ENCODE data around the gene RNF121. TPM values are rescaled to one million over a fixed set of nuclear protein-coding genes. Genes with fewer than 3 reads are reported as not detected.
A peak's percentile ranks its signal among the peaks of the same experiment; 100 is the strongest.

The RNF121 gene
- total and polyA plus RNA-seq, 2 of the 13 experiments (the other 11 are each of a cell fraction or from before 2014, with no cell fraction given), result 28.6 to 44.3 TPM

DNA sequence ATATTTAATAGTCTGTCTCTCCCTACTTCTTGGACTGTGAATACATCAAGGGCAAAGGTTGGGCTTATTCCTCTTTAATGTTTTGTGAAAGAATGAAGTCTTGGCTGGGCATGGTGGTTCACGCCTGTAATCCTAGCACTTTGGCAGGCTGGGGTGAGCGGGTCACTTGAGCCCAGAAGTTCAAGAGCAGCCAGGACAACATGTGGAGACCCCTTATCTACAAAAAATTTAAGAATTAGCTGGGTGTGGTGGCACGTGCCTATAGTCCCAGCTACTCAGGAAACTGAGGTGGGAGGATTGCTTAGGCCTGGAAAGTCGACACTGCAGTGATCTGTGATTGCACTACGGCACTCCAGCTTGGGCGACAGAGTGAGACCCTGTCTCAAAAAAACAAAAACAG lies 20.2 kb downstream of the RNF121 start:
- in situ Hi-C loops (cut with HindIII; ENCODE audit: extremely low pct_ligation_motif_present, low pct_unique_long_range_greater_than_20kb), result no loop called here
- ChIA-PET CTCF (ENCODE audit: low intra/inter-chr PET ratio, low total read pairs) (no interaction called here), POLR2A (interaction anchor here (0.5 to 2.2 kb wide), 8 partner anchors 11 to 153 kb away, joined by 3 to 24 read pairs (median 4); partner anchors contain the start of genes RNF121 and XNDC1N)
- Histone ChIP-seq H3K36me3 (replicated peaks in 1 of 2; ENCODE audit: control insufficient read depth in 1 of 2, insufficient read depth in 2 of 2, low read length in 2 of 2) (peaks cover 0 to 2% of the 10 kb centered on the region in 2 experiments; a peak in 1 of 5 replicates), H3K79me2 (ENCODE audit: insufficient read depth, low read length) (peaks cover 70% of the 10 kb centered on the region), H3K4me3 (replicated peaks in 1 of 3; ENCODE audit: insufficient read depth in 1 of 3, low read depth in 2 of 3, low read length in 3 of 3) (no peak overlapping the region; a peak in 1 of 6 replicates), H3K4me1 (ENCODE audit: insufficient read depth, low read length) (peaks cover 63% of the 10 kb centered on the region), H3K4me2 (ENCODE audit: low read depth, low read length) (peak overlapping the region; percentile 69), H3K27me3 (ENCODE audit: control insufficient read depth in 1 of 2, insufficient read depth in 2 of 2, low read length in 2 of 2) (no peaks in the 10 kb centered on the region), H3K9me3 (ENCODE audit: low read length) (no peaks in the 10 kb centered on the region), H2AFZ (ENCODE audit: low read length) (no peak overlapping the region), H3K27ac (ENCODE audit: extremely low read length, insufficient read depth, low read length) (peak overlapping the region; percentile 92), H3K9ac (ENCODE audit: insufficient read depth, low read depth, low read length) (peak overlapping the region; percentile 64; the same call in 1 of the 2 replicates), H4K20me1 (ENCODE audit: insufficient read depth, low read length) (no peaks in the 10 kb centered on the region)
- TF ChIP-seq, protein P1, sequence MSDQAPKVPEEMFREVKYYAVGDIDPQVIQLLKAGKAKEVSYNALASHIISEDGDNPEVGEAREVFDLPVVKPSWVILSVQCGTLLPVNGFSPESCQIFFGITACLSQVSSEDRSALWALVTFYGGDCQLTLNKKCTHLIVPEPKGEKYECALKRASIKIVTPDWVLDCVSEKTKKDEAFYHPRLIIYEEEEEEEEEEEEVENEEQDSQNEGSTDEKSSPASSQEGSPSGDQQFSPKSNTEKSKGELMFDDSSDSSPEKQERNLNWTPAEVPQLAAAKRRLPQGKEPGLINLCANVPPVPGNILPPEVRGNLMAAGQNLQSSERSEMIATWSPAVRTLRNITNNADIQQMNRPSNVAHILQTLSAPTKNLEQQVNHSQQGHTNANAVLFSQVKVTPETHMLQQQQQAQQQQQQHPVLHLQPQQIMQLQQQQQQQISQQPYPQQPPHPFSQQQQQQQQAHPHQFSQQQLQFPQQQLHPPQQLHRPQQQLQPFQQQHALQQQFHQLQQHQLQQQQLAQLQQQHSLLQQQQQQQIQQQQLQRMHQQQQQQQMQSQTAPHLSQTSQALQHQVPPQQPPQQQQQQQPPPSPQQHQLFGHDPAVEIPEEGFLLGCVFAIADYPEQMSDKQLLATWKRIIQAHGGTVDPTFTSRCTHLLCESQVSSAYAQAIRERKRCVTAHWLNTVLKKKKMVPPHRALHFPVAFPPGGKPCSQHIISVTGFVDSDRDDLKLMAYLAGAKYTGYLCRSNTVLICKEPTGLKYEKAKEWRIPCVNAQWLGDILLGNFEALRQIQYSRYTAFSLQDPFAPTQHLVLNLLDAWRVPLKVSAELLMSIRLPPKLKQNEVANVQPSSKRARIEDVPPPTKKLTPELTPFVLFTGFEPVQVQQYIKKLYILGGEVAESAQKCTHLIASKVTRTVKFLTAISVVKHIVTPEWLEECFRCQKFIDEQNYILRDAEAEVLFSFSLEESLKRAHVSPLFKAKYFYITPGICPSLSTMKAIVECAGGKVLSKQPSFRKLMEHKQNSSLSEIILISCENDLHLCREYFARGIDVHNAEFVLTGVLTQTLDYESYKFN (CRISPR knock-in tag; conservative IDR thresholded peaks at IDR 0.05), result no peak
- TF ChIP-seq ZBTB42 (CRISPR knock-in tag; IDR thresholded peaks at IDR 0.05), result 0 out of 2 replicates have a peak, but pooled peaks have one; percentile 5
- TF ChIP-seq, protein P2, sequence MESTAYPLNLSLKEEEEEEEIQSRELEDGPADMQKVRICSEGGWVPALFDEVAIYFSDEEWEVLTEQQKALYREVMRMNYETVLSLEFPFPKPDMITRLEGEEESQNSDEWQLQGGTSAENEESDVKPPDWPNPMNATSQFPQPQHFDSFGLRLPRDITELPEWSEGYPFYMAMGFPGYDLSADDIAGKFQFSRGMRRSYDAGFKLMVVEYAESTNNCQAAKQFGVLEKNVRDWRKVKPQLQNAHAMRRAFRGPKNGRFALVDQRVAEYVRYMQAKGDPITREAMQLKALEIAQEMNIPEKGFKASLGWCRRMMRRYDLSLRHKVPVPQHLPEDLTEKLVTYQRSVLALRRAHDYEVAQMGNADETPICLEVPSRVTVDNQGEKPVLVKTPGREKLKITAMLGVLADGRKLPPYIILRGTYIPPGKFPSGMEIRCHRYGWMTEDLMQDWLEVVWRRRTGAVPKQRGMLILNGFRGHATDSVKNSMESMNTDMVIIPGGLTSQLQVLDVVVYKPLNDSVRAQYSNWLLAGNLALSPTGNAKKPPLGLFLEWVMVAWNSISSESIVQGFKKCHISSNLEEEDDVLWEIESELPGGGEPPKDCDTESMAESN (CRISPR knock-in tag; conservative IDR thresholded peaks at IDR 0.05), result 0 out of 2 replicates have a peak, but pooled peaks have one; percentile 10
- FAIRE-seq, result no peak
- no peak for ATAC-seq
- WGBS (ENCODE audit: low lambda C conversion rate), result 71% methylated on average over 3 of the region's 6 CpGs
- intact Hi-C loops (cut with micrococcal nuclease; ENCODE audit: unreplicated experiment), result no loop called here
- BruUV-seq (replicated peaks), result no TSS peak
- no peak for DNase-seq (ENCODE audit: low spot score)

Measured in HepG2 (cell line).